AG04450 (cell line): ENCODE results near the gene GULP1. TPM values are rescaled to one million over a fixed set of nuclear protein-coding genes. Genes with fewer than 3 reads are reported as not detected.

Experiments used
- CTCF ChIA-PET: fragments of 300-600, 350-600 bp; formaldehyde crosslinking; extraction: SDS; loops from one replicate; lab custom pipeline; 2022; ENCODE audit warnings: antibody characterized with exemption, inconsistent platforms; lab: Charles Lee
- POLR2A ChIA-PET: fragments of 350-600 bp; formaldehyde crosslinking; extraction: SDS; loops from one replicate; lab custom pipeline; 2021; ENCODE audit warnings: antibody characterized with exemption, inconsistent platforms; lab: Yijun Ruan, JAX
- DNase-seq: peaks from one replicate; pipeline ENCODE4 v3.0.0-alpha.2; 2011; ENCODE audit warnings: low read depth, low spot score
- H3K27ac ChIP-seq: one replicate; pipeline ENCODE4 v1.5.1; 2012; ENCODE audit warnings: low read depth, low read length, control low read depth
- H3K27me3 ChIP-seq: one replicate; pipeline ENCODE4 v1.6.0; 2012; ENCODE audit warnings: low read length; ENCODE audit not compliant: control insufficient read depth, insufficient read depth
- H3K4me3 ChIP-seq: 2 replicates; pipeline ENCODE4 v1.5.1; 2011; ENCODE audit warnings: mild to moderate bottlenecking, low read depth, low read length, control low read depth
- H3K9me3 ChIP-seq: 2 replicates; pipeline ENCODE4 v1.5.1; 2012; ENCODE audit warnings: low read length; ENCODE audit not compliant: control insufficient read depth, insufficient read depth
- polyA plus RNA-seq: library from polyadenylated mRNA; depleted of rRNA; stranded (reverse); fragments of >200 nt; gene quantifications from 2 replicates; pipeline ENCODE4 v1.2.3, GENCODE V29; 2011
- TF ChIP-seq, protein P1 (sequence below): IDR thresholded peaks from 2 replicates; pipeline ENCODE4 v1.5.1; 2011; ENCODE audit warnings: low read depth, low read length, control low read depth, inconsistent platforms

GULP1 gene
- polyA plus RNA-seq, 1 experiment: 44.7 TPM

DNA sequence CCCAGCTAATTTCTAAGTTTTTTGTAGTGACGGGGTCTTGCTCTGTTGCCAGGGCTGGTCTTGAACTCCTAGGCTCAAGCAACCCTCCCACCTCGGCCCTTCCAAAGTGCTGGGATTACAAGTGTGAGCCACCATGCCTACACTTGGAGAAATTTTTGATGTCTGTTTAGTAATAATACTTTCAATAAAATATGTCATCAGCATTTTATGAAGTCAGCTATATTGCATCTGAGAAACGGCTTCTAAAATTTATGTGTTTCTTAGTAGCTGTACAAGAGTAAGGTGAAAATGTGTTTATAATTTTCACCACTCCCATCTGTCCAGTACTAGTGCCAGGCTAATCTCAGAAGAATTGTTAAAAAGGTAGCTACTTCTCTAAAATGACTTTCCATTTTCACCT is 46.8 kb downstream of the GULP1 start:
- H3K27ac ChIP-seq: no peak overlapping the region
- H3K27me3 ChIP-seq: no peaks in the 10 kb centered on the region
- no peak for DNase-seq
- H3K9me3 ChIP-seq: no peaks in the 10 kb centered on the region; the same call in none of the 2 replicates
- H3K4me3 ChIP-seq: no peak overlapping the region
- CTCF ChIA-PET: no interaction called here
- POLR2A ChIA-PET: no interaction called here
- TF ChIP-seq, protein P1, sequence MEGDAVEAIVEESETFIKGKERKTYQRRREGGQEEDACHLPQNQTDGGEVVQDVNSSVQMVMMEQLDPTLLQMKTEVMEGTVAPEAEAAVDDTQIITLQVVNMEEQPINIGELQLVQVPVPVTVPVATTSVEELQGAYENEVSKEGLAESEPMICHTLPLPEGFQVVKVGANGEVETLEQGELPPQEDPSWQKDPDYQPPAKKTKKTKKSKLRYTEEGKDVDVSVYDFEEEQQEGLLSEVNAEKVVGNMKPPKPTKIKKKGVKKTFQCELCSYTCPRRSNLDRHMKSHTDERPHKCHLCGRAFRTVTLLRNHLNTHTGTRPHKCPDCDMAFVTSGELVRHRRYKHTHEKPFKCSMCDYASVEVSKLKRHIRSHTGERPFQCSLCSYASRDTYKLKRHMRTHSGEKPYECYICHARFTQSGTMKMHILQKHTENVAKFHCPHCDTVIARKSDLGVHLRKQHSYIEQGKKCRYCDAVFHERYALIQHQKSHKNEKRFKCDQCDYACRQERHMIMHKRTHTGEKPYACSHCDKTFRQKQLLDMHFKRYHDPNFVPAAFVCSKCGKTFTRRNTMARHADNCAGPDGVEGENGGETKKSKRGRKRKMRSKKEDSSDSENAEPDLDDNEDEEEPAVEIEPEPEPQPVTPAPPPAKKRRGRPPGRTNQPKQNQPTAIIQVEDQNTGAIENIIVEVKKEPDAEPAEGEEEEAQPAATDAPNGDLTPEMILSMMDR: no peak

DNA sequence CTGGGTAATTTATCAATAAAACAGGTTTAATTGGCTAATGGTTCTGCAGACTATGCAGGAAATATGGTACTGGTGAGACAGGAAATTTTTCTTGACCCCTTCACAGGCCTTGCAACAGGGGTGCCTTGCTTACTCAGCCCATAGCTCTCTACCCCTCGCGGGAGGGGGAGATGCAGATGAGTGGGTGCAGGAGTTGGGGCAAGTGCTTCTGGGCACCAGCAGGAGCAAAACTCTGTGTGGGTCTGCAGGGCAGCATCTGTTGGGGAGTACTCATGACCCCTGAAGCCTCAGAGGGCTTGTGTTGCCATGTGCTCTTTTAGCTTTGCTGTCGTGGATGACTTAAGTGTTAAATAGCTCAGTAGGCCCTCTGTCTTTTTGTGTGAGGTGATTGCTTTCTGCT is 48.6 kb downstream of the GULP1 start:
- Histone ChIP-seq H3K27ac (no peak overlapping the region), H3K9me3 (no peaks in the 10 kb centered on the region; the same call in none of the 2 replicates), H3K27me3 (no peaks in the 10 kb centered on the region), H3K4me3 (no peak overlapping the region)
- POLR2A ChIA-PET: no interaction called here
- TF ChIP-seq, protein P1: no peak
- DNase-seq: no peak
- CTCF ChIA-PET: no interaction called here

GRCh38 chr2:188345020-188345419 is 53.3 kb downstream of the GULP1 start:
- DNase-seq: no peak

DNA sequence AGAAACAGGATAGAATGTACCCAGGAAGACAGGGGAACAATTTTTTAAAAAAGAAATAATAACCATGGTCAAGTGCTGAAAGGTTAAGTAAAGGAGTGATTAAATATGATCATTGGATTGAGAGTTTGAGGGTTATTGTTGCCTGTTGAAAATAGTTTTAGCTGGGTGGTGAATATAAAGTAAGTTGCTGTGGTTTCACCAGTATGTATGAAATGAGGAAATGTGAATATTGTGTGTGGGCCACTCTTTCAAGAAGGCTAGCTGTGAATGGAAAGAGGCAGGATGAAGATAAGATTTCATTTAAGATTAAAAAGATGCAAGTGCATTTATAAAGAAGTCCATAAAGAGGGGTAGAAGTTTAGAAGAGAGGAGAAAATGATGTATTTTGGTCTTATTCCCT is 53.8 kb downstream of the GULP1 start:
- Histone ChIP-seq H3K9me3 (no peaks in the 10 kb centered on the region; the same call in 1 of the 2 replicates), H3K27me3 (no peaks in the 10 kb centered on the region), H3K27ac (no peak overlapping the region), H3K4me3 (no peak overlapping the region)
- POLR2A ChIA-PET: interaction anchor here (1.3 kb wide), 1 partner anchor 53 kb away, joined by 5 read pairs; no protein-coding TSS in a partner anchor
- TF ChIP-seq, protein P1: no peak
- CTCF ChIA-PET: interaction anchor here (1.8 kb wide), 1 partner anchor 53 kb away, joined by 5 read pairs; no protein-coding TSS in a partner anchor
- no peak for DNase-seq

More at GRCh38 chr2:188345020-188345419, 53.3 kb downstream of the GULP1 start:
- ChIA-PET POLR2A (interaction anchor here (1.3 kb wide), 1 partner anchor 52 kb away, joined by 5 read pairs; no protein-coding TSS in a partner anchor), CTCF (interaction anchor here (1.8 kb wide), 1 partner anchor 52 kb away, joined by 5 read pairs; no protein-coding TSS in a partner anchor)
- Histone ChIP-seq H3K4me3 (no peak overlapping the region), H3K27ac (no peak overlapping the region), H3K9me3 (no peaks in the 10 kb centered on the region; the same call in none of the 2 replicates), H3K27me3 (no peaks in the 10 kb centered on the region)
- TF ChIP-seq, protein P1: no peak

GRCh38 chr2:188345831-188346458 is 54.3 kb downstream of the GULP1 start:
- Histone ChIP-seq H3K9me3 (no peaks in the 10 kb centered on the region), H3K27me3 (no peaks in the 10 kb centered on the region), H3K27ac (no peak overlapping the region), H3K4me3 (no peak overlapping the region)
- ChIA-PET POLR2A (interaction anchor here (1.3 kb wide), 1 partner anchor 53 kb away, joined by 5 read pairs; no protein-coding TSS in a partner anchor), CTCF (no interaction called here)
- no peak for DNase-seq
- TF ChIP-seq, protein P1: no peak
